Stomach smooth muscle (tissue), 2 donors: ENCODE data around the gene A1BG.

Experiments
- H3K27ac ChIP-seq: one replicate; pipeline ENCODE4 v1.7.0; 2013; ENCODE audit warnings: mild to moderate bottlenecking, low read length, inconsistent platforms
- H3K27me3 ChIP-seq, 2 donors: one replicate each; pipeline ENCODE4 v1.7.0; 2013; ENCODE audit warnings: low read length in 2 of 2; ENCODE audit not compliant: insufficient read depth in 2 of 2, control insufficient read depth in 1 of 2
- H3K36me3 ChIP-seq, 2 donors: one replicate each; pipeline ENCODE4 v1.7.0; 2013; ENCODE audit warnings: low read length in 2 of 2; ENCODE audit not compliant: control insufficient read depth in 2 of 2, insufficient read depth in 2 of 2
- H3K4me1 ChIP-seq: one replicate; pipeline ENCODE4 v1.7.0; 2013; ENCODE audit warnings: low read length; ENCODE audit not compliant: control insufficient read depth, insufficient read depth
- H3K4me3 ChIP-seq, 2 donors: one replicate each; pipeline ENCODE4 v1.7.0; 2013; ENCODE audit warnings: low read length in 2 of 2
- H3K9ac ChIP-seq, 2 donors: one replicate each; pipeline ENCODE4 v1.7.0; 2013; ENCODE audit warnings: low read length in 2 of 2, mild to moderate bottlenecking in 1 of 2
- H3K9me3 ChIP-seq, 2 donors: one replicate each; pipeline ENCODE4 v1.7.0; 2013; ENCODE audit warnings: low read length in 2 of 2; ENCODE audit not compliant: control insufficient read depth in 2 of 2
- donor health status: healthy.
- donor health status: Pancreatic carcinoma.

The A1BG gene

GRCh38 chr19:58395979-58396627, 42.8 kb upstream of the A1BG start:
- no peak overlapping the region for H3K27ac ChIP-seq
- H3K27me3 ChIP-seq = peaks cover 25% of the 10 kb centered on the region in 2 donors
- H3K4me3 ChIP-seq = no peak overlapping the region
- no peaks in the 10 kb centered on the region for H3K9me3 ChIP-seq
- H3K36me3 ChIP-seq = peaks cover 24 to 26% of the 10 kb centered on the region in 2 donors
- H3K9ac ChIP-seq = no peak overlapping the region
- H3K4me1 ChIP-seq = peaks cover 15% of the 10 kb centered on the region

GRCh38 chr19:58395220-58395978, 42.1 kb upstream of the A1BG start, which contains the start of gene RNF225:
Gene RNF225, plus strand, starts transcription at chr19:58395656. Its CDS starts 434 bp downstream, at chr19:58396090.
- Histone ChIP-seq H3K36me3 (peaks cover 26 to 29% of the 10 kb centered on the region in 2 donors), H3K27ac (no peak within 1 kb of the TSS), H3K4me3 (no peak within 1 kb of the TSS), H3K9ac (no peak within 1 kb of the TSS), H3K27me3 (peaks cover 25% of the 10 kb centered on the region in 2 donors), H3K9me3 (no peaks in the 10 kb centered on the region), H3K4me1 (peaks cover 10% of the 10 kb centered on the region)

- H3K36me3 ChIP-seq = peaks cover 26 to 29% of the 10 kb centered on the region in 2 donors
- no peak overlapping the region for H3K9ac ChIP-seq
- H3K4me1 ChIP-seq = peaks cover 7% of the 10 kb centered on the region
- no peaks in the 10 kb centered on the region for H3K9me3 ChIP-seq
- H3K27ac ChIP-seq = no peak overlapping the region
- H3K27me3 ChIP-seq = peaks cover 25% of the 10 kb centered on the region in 2 donors
- no peak overlapping the region for H3K4me3 ChIP-seq
Observed at GRCh38 chr19:58394821-58395219, 41.5 kb upstream of the A1BG start.

- Histone ChIP-seq H3K27ac (no peak overlapping the region), H3K4me1 (peaks cover 7% of the 10 kb centered on the region), H3K9me3 (no peaks in the 10 kb centered on the region), H3K4me3 (no peak overlapping the region), H3K9ac (no peak overlapping the region), H3K36me3 (peaks cover 30 to 31% of the 10 kb centered on the region in 2 donors), H3K27me3 (peaks cover 25% of the 10 kb centered on the region in 2 donors)
Observed at GRCh38 chr19:58393725-58394033, 40.4 kb upstream of the A1BG start.

- H3K27ac ChIP-seq = no peak overlapping the region
- no peak overlapping the region for H3K9ac ChIP-seq
- peaks cover 22 to 25% of the 10 kb centered on the region in 2 donors for H3K27me3 ChIP-seq
- H3K4me3 ChIP-seq = no peak overlapping the region
- no peaks in the 10 kb centered on the region for H3K9me3 ChIP-seq
- peaks cover 30 to 34% of the 10 kb centered on the region in 2 donors for H3K36me3 ChIP-seq
- peaks cover 8% of the 10 kb centered on the region for H3K4me1 ChIP-seq
Observed at GRCh38 chr19:58392945-58393724, 39.8 kb upstream of the A1BG start.

- no peak overlapping the region for H3K27ac ChIP-seq
Observed at GRCh38 chr19:58388175-58388526, 34.9 kb upstream of the A1BG start.

GRCh38 chr19:58387338-58388174, 34.3 kb upstream of the A1BG start:
- Histone ChIP-seq H3K4me1 (peaks cover 27% of the 10 kb centered on the region), H3K4me3 (peak overlapping the region; percentile 93 to 99), H3K36me3 (peaks cover 6 to 10% of the 10 kb centered on the region in 2 donors), H3K9me3 (no peaks in the 10 kb centered on the region), H3K27ac (peak overlapping the region; percentile 96), H3K27me3 (no peaks in the 10 kb centered on the region), H3K9ac (peak overlapping the region; percentile 91 to 97)

More at GRCh38 chr19:58388175-58388526, 34.9 kb upstream of the A1BG start:
- H3K4me3 ChIP-seq = peak overlapping the region; percentile 93 to 99
- H3K27me3 ChIP-seq = no peaks in the 10 kb centered on the region
- H3K36me3 ChIP-seq = peaks cover 11 to 15% of the 10 kb centered on the region in 2 donors
- peak overlapping the region in 1 of 2 donors; percentile 91 for H3K9ac ChIP-seq
- H3K4me1 ChIP-seq = peaks cover 27% of the 10 kb centered on the region
- H3K9me3 ChIP-seq = no peaks in the 10 kb centered on the region

- no peaks in the 10 kb centered on the region for H3K27me3 ChIP-seq
- peaks cover 6 to 10% of the 10 kb centered on the region in 2 donors for H3K36me3 ChIP-seq
- H3K4me3 ChIP-seq = peak within 1 kb of the TSS; percentile 93 to 99
- H3K9me3 ChIP-seq = no peaks in the 10 kb centered on the region
- H3K9ac ChIP-seq = peak within 1 kb of the TSS; percentile 95 to 97
- H3K27ac ChIP-seq = peak within 1 kb of the TSS; percentile 96
- H3K4me1 ChIP-seq = peaks cover 31% of the 10 kb centered on the region
Observed at GRCh38 chr19:58386576-58387337, 33.5 kb upstream of the A1BG start, which contains the start of gene RPS5. Gene RPS5, plus strand, starts transcription at chr19:58387269. Its CDS starts 869 bp downstream, at chr19:58388138.

- no peaks in the 10 kb centered on the region for H3K27me3 ChIP-seq
- H3K4me3 ChIP-seq = peak overlapping the region; percentile 76 to 93
- H3K9ac ChIP-seq = peak overlapping the region; percentile 95 to 97
- H3K9me3 ChIP-seq = no peaks in the 10 kb centered on the region
- peaks cover 6 to 10% of the 10 kb centered on the region in 2 donors for H3K36me3 ChIP-seq
- H3K27ac ChIP-seq = peak overlapping the region; percentile 96
- H3K4me1 ChIP-seq = peaks cover 35% of the 10 kb centered on the region
Observed at GRCh38 chr19:58385891-58386575, 32.7 kb upstream of the A1BG start.
